Activated B cell treated with CpG ODN at 0.5 μM for 24 hours (primary cell): ENCODE measurements around the gene MOB3C. TPM values are rescaled to one million over a fixed set of nuclear protein-coding genes. Genes with fewer than 3 reads are reported as not detected.
"Not testable (repeated sequence)": the region's sequence is repeated elsewhere in the genome, so short reads cannot be mapped to it uniquely, and the experiment has no call there.

Experiments
- ATAC-seq: fragments of 200-7000 bp; cut with Tn5 transposase; one replicate; pipeline ENCODE4 v1.10.0; 2021; ENCODE audit warnings: low read depth, mild to moderate bottlenecking, moderate library complexity
- CTCF ChIA-PET: fragments of 350-600 bp; sonication (Branson Sonifier 250); formaldehyde crosslinking; loops from one replicate; lab custom pipeline; 2021; ENCODE audit warnings: antibody characterized with exemption; lab: Charles Lee
- POLR2A ChIA-PET: fragments of 350-600 bp; sonication (Branson Sonifier 250); formaldehyde crosslinking; loops from one replicate; lab custom pipeline; 2021; ENCODE audit warnings: antibody characterized with exemption; lab: Charles Lee
- DNase-seq: peaks from one replicate; pipeline ENCODE4 v3.0.0; 2022
- H3K27ac Mint-ChIP-seq: one replicate; pipeline ENCODE4 v1.8.0; 2020; ENCODE audit warnings: mixed read lengths
- H3K27me3 Mint-ChIP-seq: one replicate; pipeline ENCODE4 v1.8.0; 2021; ENCODE audit warnings: mixed read lengths
- H3K36me3 Mint-ChIP-seq: one replicate; pipeline ENCODE4 v1.8.0; 2021; ENCODE audit warnings: low read depth, mixed read lengths
- H3K4me1 Mint-ChIP-seq: one replicate; pipeline ENCODE4 v1.8.0; 2021; ENCODE audit warnings: mixed read lengths
- H3K4me3 Mint-ChIP-seq: one replicate; pipeline ENCODE4 v1.8.0; 2020; ENCODE audit warnings: mild to moderate bottlenecking, mixed read lengths
- H3K9me3 Mint-ChIP-seq: one replicate; pipeline ENCODE4 v1.8.0; 2020; ENCODE audit warnings: mixed read lengths
- intact Hi-C: fragments of 100-400 bp; cut with micrococcal nuclease; formaldehyde crosslinking; loops from one replicate; pipeline ENCODE4 v1.15.1; 2024
- total RNA-seq: library from RNA; stranded (reverse); gene quantifications from 2 replicates; pipeline ENCODE4 v1.2.3, GENCODE V29; 2022
- TF ChIP-seq, protein P1 (sequence below): fragments of 200-600 bp; IDR thresholded peaks from one replicate; pipeline ENCODE4 v1.8.0; 2022; ENCODE audit warnings: antibody characterized with exemption, mild to moderate bottlenecking

Gene MOB3C
- total RNA-seq, 1 donor from 2014 or later, result 10.7 TPM

DNA sequence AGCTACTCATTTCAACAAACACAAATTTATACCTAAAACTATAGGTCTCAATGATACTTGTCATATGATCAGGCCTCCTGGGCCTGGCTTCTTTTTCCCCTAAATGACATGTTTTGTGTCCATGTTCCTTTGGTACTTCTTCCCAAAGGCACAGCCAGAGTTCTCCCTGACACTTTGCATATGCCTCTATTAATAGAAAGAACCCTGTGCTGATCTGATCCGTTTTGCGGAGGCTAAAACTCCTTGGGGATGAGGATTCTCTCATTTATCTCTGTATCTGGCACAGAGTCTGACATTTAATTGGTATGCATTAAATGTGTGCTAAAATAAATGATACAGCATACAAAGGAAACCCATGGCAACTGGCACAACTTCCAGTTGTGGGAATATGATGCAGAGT, 40.0 kb upstream of the MOB3C start:
- no peak for DNase-seq
- Mint-ChIP-seq H3K27ac (no peak overlapping the region), H3K4me1 (no peaks in the 10 kb centered on the region), H3K36me3 (peaks cover 64% of the 10 kb centered on the region), H3K4me3 (no peak overlapping the region), H3K9me3 (peaks cover 4% of the 10 kb centered on the region), H3K27me3 (no peaks in the 10 kb centered on the region)
- ChIA-PET POLR2A (no interaction called here), CTCF (no interaction called here)
- TF ChIP-seq, protein P1, sequence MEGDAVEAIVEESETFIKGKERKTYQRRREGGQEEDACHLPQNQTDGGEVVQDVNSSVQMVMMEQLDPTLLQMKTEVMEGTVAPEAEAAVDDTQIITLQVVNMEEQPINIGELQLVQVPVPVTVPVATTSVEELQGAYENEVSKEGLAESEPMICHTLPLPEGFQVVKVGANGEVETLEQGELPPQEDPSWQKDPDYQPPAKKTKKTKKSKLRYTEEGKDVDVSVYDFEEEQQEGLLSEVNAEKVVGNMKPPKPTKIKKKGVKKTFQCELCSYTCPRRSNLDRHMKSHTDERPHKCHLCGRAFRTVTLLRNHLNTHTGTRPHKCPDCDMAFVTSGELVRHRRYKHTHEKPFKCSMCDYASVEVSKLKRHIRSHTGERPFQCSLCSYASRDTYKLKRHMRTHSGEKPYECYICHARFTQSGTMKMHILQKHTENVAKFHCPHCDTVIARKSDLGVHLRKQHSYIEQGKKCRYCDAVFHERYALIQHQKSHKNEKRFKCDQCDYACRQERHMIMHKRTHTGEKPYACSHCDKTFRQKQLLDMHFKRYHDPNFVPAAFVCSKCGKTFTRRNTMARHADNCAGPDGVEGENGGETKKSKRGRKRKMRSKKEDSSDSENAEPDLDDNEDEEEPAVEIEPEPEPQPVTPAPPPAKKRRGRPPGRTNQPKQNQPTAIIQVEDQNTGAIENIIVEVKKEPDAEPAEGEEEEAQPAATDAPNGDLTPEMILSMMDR, result no peak
- intact Hi-C loops, result no loop called here
- ATAC-seq, result no peak

DNA sequence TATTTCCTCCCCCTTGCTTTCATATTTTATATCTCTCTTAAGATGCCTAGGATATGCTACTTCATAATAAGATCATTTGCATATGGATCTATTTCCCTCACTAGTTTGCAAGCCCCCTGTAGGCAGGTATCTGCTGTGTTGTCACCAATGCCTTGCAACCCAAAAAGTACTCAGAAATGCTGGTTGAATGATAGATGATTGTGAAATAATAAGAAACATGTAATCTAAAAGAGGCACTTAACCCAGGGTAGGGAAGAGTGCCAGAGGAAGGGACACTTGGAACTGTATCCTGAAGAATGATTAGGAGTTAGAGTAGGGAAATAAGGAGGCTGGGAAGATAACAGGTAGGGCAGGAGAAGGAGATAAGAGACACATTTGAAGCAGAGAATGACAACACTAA, 39.2 kb upstream of the MOB3C start:
- ATAC-seq (no peak), DNase-seq (no peak)
- H3K27me3 Mint-ChIP-seq, result no peaks in the 10 kb centered on the region
- H3K36me3 Mint-ChIP-seq, result peaks cover 64% of the 10 kb centered on the region
- no peak overlapping the region for H3K4me3 Mint-ChIP-seq
- TF ChIP-seq, protein P1, result no peak
- H3K9me3 Mint-ChIP-seq, result peaks cover 4% of the 10 kb centered on the region
- CTCF ChIA-PET, result no interaction called here
- no peak overlapping the region for H3K27ac Mint-ChIP-seq
- intact Hi-C loops, result no loop called here
- H3K4me1 Mint-ChIP-seq, result no peaks in the 10 kb centered on the region
- POLR2A ChIA-PET, result no interaction called here

DNA sequence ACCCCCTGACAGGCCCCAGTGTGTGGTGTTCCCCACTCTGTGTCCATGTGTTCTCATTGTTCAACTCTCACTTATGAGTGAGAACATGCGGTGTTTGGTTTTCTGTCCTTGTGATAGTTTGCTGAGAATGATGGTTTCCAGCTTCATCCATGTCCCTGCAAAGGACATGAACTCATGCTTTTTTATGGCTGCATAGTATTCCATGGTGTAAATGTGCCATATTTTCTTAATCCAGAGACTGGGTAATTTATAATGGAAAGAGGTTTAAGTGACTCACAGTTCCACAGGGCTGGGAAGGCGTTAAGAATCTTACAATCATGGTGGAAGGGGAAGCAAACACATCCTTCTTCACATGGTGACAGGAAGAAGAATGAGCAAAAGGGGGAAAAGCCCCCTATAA, 38.1 kb upstream of the MOB3C start:
- H3K4me1 Mint-ChIP-seq, CTCF ChIA-PET, H3K4me3 Mint-ChIP-seq, DNase-seq, intact Hi-C loops, H3K27me3 Mint-ChIP-seq, H3K9me3 Mint-ChIP-seq, H3K27ac Mint-ChIP-seq, ATAC-seq, POLR2A ChIA-PET: not testable (repeated sequence)
- H3K36me3 Mint-ChIP-seq, result peaks cover 75% of the 10 kb centered on the region

DNA sequence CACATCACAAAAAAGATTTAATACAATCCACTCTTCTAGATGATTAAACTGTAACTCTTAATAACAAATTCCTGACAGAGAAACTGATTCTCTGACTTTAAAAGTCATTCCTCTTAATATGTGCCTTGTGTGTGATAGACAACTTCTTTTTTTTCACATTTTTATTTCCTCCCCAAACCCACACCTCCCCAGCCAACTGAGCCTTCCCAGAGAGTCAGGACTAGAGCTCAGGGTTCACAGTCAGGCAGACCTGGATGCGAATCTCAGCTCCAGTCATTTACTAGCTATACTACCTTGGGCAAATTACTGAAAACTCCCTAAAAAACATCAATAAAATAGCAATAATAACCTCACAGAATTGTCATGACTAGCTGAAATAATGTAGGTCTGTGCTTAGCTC, 37.4 kb upstream of the MOB3C start:
- no peak overlapping the region for H3K27ac Mint-ChIP-seq
- POLR2A ChIA-PET, result no interaction called here
- CTCF ChIA-PET, result no interaction called here

DNA sequence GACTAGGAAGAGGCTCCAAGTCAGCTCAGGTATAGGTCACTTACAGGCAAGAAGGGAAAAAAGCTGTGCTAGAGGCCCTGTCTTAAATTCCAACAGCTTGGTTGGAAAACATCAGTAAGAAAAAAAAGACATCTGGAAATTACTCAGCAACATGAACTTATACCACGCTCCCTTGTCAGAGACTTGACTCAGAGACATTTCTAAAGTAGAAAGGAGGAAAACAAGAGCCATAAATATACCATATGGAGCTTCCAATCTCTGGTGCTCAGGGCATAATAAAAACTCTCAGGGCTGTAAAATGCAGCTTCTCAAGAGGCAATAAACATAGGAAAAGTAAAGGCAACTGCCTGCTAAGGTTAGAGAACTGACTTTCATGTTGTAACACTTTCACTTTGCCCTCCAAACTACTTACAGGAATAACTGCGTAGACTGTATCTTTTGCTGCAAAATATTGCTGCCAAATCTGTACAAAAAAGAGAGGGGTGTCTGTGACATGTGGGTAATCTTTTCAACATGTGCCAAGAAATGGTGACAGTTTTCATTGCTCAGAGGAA, 36.9 kb upstream of the MOB3C start:
- CTCF ChIA-PET, result no interaction called here
- no peak for ATAC-seq

More for the DNA sequence above, 37.4 kb upstream of the MOB3C start:
- TF ChIP-seq, protein P1, result no peak
- Mint-ChIP-seq H3K36me3 (peaks cover 76% of the 10 kb centered on the region), H3K9me3 (peaks cover 9% of the 10 kb centered on the region), H3K4me3 (no peak overlapping the region), H3K27me3 (no peaks in the 10 kb centered on the region), H3K4me1 (no peaks in the 10 kb centered on the region)
- ATAC-seq, result no peak
- no peak for DNase-seq
- intact Hi-C loops, result no loop called here

More for the DNA sequence above, 36.9 kb upstream of the MOB3C start:
- Mint-ChIP-seq H3K4me3 (no peak overlapping the region), H3K27ac (no peak overlapping the region), H3K4me1 (no peaks in the 10 kb centered on the region), H3K36me3 (peaks cover 78% of the 10 kb centered on the region), H3K27me3 (no peaks in the 10 kb centered on the region), H3K9me3 (peaks cover 9% of the 10 kb centered on the region)
- no peak for DNase-seq
- TF ChIP-seq, protein P1, result no peak
- intact Hi-C loops, result no loop called here
- POLR2A ChIA-PET, result no interaction called here
